Stimulated activated CD8-positive, alpha-beta memory T cell treated with anti-CD3 and anti-CD28 coated beads, Interleukin-2, amount 100 ng/mL, for 1 hour (primary cell): Measurements from ENCODE around the gene TERT.
"Not testable (repeated sequence)": the region's sequence is repeated elsewhere in the genome, so short reads cannot be mapped to it uniquely, and the experiment has no call there.

Source experiments
- DNase-seq, 2 donors: peaks; one replicate each; pipeline ENCODE4 v3.0.0-alpha.2; 2020; ENCODE audit warnings: low read depth in 2 of 2

TERT gene

DNA sequence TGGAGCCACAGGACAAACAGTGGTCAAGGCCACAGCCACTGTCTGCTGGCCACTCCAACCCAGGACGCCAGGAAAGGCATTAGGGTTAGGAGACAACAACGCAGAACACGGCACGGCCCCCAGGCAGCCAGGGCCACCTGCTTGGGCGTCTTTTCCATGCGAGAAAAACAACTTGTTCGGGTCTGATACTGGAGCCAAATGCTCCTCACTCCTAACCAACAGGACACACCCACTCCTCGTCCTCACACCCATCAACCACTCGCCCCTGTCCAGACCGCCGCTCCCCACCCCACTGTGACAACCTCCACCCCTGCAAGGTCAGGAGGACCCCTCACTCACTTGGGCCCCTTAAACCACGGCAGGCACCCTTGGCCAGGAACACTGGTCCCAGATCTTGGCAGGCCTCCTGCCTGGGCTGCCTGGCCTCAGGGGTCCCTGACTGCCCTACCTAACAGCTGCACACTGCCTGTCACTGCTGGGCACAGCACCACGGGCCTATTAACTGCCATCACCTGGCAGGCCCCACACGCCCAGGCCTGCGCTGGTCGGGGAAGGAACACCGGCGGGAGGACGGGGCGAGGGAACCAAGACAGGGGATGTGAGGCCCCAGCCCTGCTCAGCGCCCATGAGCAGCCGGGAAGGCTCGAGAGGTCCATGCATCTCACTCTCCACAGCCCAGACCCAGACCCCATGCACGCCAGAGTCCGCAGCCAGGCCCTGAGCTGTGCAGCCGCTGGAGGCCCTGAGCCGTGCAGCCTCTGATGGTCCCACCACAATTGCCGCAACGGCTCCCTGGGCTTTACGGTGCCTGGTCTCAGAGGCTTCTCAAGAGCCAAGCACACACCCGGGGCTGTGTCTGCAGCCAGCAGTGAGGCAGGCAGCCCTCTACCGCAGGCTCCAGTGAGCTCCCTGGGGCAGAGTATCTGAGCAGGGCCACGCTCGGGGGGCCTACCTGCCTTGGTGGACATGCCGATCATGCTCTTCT, 36.3 kb upstream of the TERT start:
- no peak for DNase-seq

DNA sequence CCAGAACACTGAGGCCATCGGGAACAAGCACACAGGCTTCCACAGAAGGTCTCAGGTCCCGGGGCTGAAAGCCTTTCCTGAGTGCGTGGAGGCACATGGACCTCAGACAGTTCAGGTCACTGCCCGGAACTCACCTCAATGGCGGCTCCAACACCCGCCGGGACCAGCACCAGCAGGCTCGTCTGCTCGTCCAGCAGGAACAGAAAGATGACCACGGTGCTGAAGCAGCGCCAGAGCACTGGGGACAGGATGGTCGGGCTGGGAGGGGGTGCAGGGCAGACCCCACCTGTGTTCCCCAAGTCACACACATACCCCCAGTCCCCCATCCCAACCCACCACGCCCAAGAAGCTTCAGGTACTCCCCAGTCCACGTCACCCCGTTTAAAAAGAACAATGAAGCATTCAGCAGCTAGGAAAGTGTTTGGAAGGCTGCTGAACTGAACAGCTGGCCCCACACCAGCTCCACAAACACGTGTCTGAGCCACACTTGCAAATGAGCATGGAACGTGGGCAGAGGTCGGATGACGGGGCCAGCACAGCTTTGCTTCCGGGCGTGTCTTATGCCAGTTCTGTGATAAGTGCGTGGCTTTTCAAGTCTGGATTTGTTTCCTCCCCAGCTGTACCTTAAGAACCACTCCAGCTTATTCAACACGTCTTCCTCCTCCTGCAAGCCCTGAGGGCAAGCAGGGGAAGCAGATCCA, 35.4 kb upstream of the TERT start:
- no peak for DNase-seq

DNA sequence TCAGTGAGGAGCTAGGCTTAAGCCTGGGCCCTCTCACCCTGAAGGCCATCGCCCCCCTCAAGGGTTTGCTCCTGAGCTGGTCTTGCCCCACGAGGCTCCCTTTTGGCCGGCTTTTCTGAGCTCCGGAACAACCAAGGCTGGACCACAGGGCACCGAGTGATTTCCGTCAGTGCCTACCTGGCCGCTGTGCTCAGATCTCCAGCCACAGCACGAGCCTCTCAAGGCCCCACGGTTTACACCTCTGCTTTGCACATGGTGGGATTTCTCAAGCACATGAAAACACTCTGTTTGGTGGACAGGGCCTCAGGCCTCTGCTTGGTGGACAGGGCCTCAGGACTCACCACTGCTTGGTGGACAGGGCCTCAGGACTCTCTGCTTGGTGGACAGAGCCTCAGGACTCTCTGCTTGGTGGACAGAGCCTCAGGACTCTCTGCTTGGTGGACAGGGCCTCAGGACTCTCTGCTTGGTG, 34.3 kb upstream of the TERT start:
- no peak for DNase-seq

DNA sequence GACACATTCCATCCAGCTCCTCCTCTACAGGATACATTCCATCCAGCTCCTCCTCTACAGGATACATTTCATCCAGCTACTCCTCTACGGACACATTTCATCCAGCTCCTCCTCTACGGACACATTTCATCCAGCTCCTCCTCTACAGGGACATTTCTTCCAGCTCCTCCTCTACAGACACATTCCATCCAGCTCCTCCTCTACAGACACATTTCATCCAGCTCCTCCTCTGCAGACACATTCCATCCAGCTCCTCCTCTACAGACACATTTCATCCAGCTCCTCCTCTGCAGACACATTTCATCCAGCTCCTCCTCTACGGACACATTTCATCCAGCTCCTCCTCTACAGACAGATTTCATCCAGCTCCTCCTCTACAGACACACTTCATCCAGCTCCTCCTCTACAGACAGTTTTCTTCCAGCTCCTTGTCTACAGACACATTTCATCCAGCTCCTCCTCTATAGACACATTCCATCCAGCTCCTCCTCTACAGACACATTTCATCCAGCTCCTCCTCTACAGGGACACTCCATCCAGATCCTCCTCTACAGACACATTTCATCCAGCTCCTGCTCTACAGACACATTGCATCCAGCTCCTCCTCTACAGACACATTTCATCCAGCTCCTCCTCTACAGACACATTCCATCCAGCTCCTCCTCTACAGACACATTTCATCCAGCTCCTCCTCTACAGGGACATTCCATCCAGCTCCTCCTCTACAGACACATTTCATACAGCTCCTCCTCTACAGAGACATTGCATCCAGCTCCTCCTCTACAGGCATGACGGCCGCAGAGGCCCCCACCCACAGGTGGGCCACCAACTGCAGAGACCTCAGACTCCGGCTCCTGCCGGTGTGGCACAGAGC, 33.6 kb upstream of the TERT start:
- DNase-seq: not testable (repeated sequence)

DNA sequence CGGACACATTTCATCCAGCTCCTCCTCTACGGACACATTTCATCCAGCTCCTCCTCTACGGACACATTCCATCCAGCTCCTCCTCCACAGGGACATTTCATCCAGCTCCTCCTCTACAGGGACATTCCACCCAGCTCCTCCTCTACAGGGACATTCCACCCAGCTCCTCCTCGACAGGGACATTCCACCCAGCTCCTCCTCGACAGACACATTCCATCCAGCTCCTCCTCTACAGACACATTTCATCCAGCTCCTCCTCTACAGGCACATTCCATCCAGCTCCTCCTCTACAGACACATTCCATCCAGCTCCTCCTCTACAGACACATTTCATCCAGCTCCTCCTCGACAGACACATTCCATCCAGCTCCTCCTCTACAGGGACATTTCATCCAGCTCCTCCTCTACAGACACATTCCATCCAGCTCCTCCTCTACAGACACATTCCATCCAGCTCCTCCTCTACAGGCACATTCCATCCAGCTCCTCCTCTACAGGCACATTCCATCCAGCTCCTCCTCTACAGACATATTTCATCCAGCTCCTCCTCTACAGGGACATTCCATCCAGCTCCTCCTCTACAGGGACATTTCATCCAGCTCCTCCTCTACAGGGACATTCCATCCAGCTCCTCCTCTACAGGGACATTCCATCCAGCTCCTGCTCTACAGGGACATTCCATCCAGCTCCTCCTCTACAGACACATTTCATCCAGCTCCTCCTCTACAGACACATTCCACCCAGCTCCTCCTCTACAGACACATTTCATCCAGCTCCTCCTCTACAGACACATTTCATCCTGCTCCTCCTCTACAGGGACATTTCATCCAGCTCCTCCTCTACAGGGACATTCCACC, 32.3 kb upstream of the TERT start:
- DNase-seq: not testable (repeated sequence)

DNA sequence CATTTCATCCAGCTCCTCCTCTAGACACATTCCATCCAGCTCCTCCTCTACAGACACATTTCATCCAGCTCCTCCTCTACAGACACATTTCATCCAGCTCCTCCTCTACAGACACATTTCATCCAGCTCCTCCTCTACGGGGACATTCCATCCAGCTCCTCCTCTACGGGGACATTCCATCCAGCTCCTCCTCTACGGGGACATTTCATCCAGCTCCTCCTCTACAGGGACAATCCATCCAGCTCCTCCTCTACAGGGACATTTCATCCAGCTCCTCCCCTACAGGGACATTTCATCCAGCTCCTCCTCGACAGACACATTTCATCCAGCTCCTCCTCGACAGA, 31.6 kb upstream of the TERT start:
- DNase-seq: not testable (repeated sequence)

GRCh38 chr5:1325870-1326531, 31.1 kb upstream of the TERT start:
- no peak for DNase-seq

GRCh38 chr5:1325191-1325741, 30.4 kb upstream of the TERT start:
- no peak for DNase-seq

DNA sequence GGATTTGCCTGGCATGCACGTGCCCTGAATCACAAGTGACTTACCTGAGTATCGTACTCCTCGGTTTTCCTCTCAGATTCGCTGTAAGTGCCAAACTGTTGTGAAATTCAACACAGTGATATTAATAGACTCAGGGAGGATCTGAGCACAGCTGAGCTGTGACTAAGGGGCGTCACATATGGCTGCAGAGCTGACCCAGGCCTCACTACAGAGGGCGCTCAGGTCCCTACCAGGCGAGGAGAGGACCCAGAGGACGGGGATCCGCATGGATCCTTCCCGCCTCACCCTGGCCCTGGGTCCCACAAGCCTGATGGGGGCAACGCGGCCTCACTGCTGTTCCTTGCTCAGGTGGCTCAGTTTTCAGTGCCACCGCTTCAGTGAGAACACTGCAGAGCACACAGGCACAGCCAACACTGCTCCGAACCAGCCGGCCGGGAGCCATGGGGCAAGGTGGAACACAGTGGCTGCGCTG, 29.9 kb upstream of the TERT start:
- no peak for DNase-seq

DNA sequence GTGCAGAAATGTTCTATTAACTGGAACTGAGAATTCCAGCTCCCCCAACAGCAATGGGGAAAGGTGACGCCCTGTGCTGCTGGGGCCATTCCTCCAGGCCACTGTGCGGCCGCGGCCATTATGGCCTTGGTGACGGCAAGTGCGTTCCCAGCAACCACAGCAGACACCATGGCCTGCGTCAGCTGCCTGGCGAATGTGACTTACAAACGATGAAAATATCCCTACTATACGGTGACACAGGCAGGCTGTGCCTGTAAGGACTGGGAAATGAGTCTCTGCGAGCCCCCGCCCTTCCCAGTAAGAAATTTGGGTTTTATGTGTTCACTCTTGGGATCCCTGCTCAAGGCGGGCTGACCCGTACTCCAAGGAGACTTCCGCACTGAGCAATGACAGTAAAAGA, 29.4 kb upstream of the TERT start:
- no peak for DNase-seq

GRCh38 chr5:1323803-1324173, 28.9 kb upstream of the TERT start:
- DNase-seq: no peak

DNA sequence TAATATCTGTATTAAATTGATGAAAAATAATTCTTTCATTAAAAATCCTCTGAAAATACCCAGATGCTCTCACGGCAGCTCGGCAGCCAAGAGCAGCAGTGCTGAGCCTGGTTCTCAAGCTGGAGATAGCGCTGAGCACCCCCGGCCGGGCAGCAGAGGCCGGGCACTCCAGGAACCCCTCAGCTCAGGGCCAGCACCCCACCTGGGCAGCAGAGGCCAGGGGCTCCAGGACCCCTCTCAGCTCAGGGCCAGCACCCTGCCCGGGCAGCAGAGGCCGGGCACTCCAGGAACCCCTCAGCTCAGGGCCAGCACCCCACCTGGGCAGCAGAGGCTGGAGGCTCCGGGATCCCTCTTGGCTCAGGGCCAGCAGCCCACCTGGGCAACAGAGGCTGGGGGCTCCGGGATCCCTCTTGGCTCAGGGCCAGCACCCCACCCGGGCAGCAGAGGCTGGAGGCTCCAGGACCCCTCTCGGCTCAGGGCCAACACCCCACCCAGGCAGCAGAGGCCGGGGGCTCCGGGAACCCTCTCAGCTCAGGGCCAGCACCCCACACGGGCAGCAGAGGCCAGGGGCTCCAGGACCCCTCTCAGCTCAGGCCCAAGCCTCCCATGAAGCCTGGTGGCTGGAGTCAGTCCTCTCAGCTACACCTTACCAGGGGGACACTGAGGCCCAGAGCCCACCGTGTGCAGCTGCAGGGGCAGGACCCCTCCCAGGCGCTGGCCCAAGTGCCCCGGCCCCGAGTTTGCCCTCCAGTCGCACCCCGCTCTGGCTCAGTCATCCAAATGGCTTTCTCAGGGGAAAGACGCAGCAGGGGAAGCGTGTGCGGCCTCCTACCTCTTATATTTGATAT, 28.3 kb upstream of the TERT start:
- no peak for DNase-seq

DNA sequence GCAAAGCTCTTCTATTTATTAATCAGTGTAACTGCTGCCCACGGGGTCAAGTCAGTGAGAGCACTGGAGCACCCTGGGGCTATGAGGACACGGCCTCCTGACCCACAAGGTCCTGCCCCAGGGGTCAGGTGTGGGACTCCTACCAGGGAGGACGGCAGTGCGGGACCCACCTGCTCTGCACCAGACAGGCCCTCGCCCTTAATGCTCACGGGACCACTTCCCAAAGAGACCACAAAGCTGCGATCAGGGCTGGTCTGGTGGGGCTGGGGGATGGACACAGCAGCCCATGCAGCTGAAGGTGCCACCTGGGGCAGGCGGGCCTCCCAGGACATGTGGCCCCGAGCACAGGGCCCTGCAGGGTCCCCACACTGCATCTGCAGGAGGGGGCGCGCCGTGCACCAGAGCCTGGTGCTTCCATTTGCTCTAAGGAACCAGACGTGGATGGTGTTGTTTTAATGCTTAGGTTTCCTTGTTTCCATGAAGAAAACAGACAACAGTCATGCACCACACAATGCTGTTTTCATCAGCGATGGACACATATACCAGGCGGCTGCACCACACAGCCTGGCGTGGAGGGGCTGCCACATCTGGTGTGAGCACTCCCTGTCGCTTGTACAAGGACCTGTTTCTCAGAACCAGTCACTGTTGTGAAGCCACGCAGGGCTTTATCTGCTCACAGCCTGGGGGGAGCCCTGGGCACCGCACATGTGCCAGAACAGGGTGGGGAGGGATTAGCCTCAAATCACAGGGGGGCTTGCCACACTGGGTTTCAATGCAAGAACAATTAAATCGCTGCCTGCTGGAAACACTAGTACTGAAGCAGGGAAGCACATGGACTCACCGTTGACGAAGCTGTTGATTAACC, 27.4 kb upstream of the TERT start:
- no peak for DNase-seq

DNA sequence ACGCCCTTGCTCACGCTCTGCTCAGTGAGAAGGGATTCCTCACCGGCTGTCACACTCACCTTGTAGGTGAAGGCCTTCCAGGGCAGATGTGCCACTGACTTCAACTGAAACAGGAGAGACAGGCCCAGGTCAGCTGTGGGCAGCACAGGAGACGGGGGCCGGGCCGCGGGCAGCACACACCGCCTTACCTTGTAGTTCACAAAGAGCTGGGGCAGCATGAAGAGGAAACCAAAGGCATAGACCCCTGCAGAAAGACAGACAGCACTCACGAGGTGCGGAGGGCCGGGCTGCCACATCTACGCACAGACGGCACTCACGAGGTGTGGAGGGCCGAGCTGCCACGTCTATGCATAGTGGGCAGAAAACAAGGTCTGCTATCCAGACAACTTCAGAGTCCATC, 26.7 kb upstream of the TERT start:
- no peak for DNase-seq

DNA sequence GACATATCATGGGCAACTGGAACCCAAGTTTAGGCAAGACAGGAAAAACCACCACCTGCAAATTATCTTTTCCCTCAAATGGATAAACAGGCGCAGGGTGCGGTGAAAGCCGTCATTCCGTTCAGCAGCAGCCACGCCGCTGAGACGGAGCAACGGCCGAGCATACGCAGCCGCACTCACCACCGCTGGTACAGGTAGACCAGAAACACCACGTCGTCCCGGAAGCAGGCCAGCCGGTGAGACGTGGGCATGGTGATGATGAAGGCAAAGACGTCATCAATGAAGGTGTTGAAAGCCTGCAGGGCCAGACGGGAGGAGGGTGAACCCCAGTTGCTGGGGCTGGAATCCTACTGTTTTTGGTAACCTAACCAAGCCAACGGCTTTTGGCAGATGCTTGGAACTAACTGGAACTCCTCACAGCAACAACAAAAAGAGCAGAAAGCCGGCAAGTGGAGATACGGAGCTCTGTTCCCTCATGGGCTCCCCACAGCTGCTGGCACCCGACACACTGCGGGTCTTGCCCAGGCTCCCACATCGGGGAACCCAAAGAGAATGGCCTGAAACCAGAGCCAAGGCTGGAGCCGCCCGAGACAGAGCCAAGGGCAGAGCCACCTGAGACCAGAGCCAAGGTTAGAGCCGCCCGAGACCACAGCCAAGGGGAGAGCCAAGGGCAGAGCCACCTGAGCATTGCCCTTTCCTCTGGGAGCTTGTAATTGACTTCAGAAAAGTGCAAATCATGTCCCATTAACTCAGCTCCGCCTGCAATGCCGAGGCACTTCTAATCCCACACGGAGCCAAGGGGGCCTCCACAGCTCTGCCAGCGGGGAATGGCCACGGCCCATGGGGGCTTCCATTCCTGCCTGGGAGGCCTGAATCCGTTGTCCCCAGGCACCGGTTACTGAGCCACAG, 25.8 kb upstream of the TERT start:
- no peak for DNase-seq

- no peak for DNase-seq
Measured at GRCh38 chr5:1319436-1320256, 24.8 kb upstream of the TERT start.
